ENCODE measurements around the gene CDH13. TPM values are rescaled to one million over a fixed set of nuclear protein-coding genes. Genes with fewer than 3 reads are reported as not detected.

Gene CDH13
- total RNA-seq, 3 donors from 2014 or later, result 4.9 to 11.2 (median 9.8) TPM

DNA sequence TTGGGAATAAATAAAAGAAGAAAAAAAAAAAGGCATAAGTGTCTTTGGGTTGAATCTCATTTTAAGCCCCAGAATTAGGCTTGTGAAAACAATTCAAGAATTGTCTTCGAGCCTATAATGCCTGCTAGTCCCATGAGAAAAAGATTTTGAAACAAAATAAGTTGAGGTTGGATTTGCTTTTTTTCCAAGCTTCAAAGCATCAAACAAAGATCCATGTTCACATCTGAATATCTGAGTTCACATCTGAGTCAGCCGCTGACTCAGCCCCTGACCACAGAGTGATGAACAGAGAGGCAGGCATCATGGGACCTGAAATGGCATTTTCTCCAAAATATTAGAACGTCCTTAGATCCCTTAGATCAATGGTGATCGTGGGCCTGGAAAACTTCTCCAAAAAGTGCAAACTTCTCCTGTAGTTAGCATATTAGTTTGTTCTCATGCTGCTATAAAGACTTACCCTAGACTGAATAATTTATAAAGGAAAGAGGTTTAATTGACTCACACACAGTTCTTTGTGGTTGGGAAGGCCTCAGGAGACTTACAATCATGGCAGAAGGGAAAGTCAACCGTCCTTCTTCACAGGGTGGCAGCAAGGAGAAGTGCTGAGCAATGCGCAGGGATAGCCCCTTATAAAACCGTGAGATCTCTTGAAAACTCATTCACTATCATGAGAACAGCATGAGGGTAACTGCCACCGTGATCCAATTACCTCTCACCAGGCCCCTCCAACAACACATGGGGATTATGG, 886.4 kb downstream of the CDH13 start:
- DNase-seq, result no peak
- no peak for ATAC-seq
- Histone ChIP-seq H3K9me3 (no peaks in the 10 kb centered on the region), H3K4me3 (no peak overlapping the region), H3K4me1 (ENCODE audit: low read depth) (no peaks in the 10 kb centered on the region), H3K36me3 (ENCODE audit: low read depth) (no peaks in the 10 kb centered on the region)
- TF ChIP-seq, protein P1, sequence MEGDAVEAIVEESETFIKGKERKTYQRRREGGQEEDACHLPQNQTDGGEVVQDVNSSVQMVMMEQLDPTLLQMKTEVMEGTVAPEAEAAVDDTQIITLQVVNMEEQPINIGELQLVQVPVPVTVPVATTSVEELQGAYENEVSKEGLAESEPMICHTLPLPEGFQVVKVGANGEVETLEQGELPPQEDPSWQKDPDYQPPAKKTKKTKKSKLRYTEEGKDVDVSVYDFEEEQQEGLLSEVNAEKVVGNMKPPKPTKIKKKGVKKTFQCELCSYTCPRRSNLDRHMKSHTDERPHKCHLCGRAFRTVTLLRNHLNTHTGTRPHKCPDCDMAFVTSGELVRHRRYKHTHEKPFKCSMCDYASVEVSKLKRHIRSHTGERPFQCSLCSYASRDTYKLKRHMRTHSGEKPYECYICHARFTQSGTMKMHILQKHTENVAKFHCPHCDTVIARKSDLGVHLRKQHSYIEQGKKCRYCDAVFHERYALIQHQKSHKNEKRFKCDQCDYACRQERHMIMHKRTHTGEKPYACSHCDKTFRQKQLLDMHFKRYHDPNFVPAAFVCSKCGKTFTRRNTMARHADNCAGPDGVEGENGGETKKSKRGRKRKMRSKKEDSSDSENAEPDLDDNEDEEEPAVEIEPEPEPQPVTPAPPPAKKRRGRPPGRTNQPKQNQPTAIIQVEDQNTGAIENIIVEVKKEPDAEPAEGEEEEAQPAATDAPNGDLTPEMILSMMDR (IDR thresholded peaks at IDR 0.05), result no peak
- intact Hi-C loops (cut with DNase I, micrococcal nuclease), result no loop called here

DNA sequence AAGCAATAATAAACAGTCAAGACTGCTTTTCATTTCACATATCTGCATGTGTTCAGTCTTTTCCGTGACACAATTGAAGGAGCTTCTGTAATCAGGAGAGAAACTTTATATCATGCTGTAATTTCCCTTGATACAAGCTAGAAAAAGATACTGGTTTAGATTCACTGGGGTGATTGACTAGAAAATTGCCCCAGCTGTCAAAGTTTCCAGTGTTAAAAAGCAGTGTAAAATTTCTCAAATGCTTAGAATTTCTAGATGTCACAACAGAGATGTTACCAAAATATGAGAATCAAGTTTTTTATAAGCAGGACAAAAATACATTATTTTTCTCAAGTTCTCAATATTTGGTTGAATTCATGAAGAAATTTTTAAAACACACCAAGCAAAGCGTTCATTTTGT, 888.6 kb downstream of the CDH13 start:
- DNase-seq, result no peak
- ATAC-seq, result no peak

DNA sequence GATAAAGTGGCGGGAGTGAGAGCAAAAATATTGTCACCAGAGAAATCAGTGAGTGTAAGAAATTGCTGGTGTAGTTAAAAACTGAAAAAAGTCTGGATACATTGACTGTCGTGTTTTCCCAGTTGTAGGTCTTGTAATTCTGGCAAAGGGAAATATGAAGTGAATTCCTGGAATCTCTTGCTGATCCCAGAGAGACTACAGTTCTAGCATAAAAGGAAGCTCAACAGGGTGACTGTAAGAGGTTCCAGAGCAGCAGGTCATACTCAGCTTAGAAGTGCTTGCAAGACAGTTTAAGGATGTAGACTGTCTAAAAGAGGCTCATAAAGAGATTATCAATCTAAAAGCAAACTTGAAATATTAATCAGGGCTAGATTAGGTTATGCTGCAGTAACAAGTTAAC, 890.2 kb downstream of the CDH13 start:
- DNase-seq (no peak), ATAC-seq (no peak)
- Histone ChIP-seq H3K4me3 (no peak overlapping the region), H3K9me3 (no peaks in the 10 kb centered on the region), H3K4me1 (ENCODE audit: low read depth) (no peaks in the 10 kb centered on the region), H3K36me3 (ENCODE audit: low read depth) (no peaks in the 10 kb centered on the region)
- TF ChIP-seq, protein P1 (IDR thresholded peaks at IDR 0.05), result no peak
- intact Hi-C loops (cut with DNase I, micrococcal nuclease), result no loop called here

More for the DNA sequence above, 888.6 kb downstream of the CDH13 start:
- no peaks in the 10 kb centered on the region for H3K36me3 ChIP-seq (ENCODE audit: low read depth)
- no peaks in the 10 kb centered on the region for H3K9me3 ChIP-seq
- TF ChIP-seq, protein P1 (IDR thresholded peaks at IDR 0.05), result no peak
- no peak overlapping the region for H3K4me3 ChIP-seq
- H3K4me1 ChIP-seq (ENCODE audit: low read depth), result no peaks in the 10 kb centered on the region
- intact Hi-C loops (cut with DNase I, micrococcal nuclease), result no loop called here

DNA sequence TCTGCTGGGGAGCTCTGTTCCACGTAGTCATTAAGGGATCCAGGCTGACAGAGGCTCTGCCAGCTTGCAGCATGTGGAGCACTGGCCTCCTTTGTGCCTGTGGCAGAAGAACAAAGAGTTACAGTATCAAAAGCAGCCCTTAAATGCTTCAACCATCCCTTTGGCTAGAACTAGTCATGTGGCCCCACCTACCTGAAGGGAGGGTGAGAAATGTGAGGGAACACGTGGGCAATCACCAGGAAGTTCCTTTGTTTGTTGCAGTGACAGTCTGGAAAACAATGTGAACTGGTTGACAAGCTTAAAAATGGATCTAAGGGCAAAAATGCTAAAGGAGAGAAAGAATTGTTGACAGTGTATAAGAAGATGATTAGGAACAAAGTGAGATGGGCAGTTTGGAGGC, 890.6 kb downstream of the CDH13 start:
- no peak overlapping the region for H3K4me3 ChIP-seq
- intact Hi-C loops (cut with DNase I, micrococcal nuclease), result no loop called here
- no peaks in the 10 kb centered on the region for H3K9me3 ChIP-seq
- TF ChIP-seq, protein P1 (IDR thresholded peaks at IDR 0.05), result no peak
- DNase-seq (no peak), ATAC-seq (no peak)
- no peaks in the 10 kb centered on the region for H3K36me3 ChIP-seq (ENCODE audit: low read depth)
- H3K4me1 ChIP-seq (ENCODE audit: low read depth), result no peaks in the 10 kb centered on the region

DNA sequence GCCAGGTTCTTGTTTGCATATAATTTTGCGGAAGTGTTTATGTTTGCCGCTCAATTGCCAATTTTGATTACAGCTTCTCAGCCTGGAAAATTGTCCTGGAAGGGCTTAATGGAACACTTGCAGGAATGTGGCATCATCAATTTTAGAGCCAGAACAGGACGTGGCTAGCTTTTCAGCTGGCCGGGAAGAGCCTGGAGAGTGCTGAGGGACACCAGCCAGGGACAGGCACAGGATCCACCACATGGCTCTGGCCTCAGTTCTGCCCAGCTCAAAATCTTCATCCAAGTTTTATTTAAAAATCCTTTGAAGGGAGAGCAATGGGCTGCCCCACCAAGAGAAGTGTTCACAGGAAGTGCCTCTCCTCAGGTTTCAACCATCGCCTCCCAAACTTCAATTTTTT, 893.8 kb downstream of the CDH13 start:
- DNase-seq, result no peak
- no peak for ATAC-seq
- Histone ChIP-seq H3K4me3 (no peak overlapping the region), H3K4me1 (ENCODE audit: low read depth) (no peaks in the 10 kb centered on the region), H3K36me3 (ENCODE audit: low read depth) (no peaks in the 10 kb centered on the region), H3K9me3 (no peaks in the 10 kb centered on the region)
- intact Hi-C loops (cut with DNase I, micrococcal nuclease), result no loop called here
- TF ChIP-seq, protein P1 (IDR thresholded peaks at IDR 0.05), result no peak

Data from mucosa of descending colon (tissue), 3 donors.